Measurements from ENCODE around the gene GUCY1B1.

Gene GUCY1B1

DNA sequence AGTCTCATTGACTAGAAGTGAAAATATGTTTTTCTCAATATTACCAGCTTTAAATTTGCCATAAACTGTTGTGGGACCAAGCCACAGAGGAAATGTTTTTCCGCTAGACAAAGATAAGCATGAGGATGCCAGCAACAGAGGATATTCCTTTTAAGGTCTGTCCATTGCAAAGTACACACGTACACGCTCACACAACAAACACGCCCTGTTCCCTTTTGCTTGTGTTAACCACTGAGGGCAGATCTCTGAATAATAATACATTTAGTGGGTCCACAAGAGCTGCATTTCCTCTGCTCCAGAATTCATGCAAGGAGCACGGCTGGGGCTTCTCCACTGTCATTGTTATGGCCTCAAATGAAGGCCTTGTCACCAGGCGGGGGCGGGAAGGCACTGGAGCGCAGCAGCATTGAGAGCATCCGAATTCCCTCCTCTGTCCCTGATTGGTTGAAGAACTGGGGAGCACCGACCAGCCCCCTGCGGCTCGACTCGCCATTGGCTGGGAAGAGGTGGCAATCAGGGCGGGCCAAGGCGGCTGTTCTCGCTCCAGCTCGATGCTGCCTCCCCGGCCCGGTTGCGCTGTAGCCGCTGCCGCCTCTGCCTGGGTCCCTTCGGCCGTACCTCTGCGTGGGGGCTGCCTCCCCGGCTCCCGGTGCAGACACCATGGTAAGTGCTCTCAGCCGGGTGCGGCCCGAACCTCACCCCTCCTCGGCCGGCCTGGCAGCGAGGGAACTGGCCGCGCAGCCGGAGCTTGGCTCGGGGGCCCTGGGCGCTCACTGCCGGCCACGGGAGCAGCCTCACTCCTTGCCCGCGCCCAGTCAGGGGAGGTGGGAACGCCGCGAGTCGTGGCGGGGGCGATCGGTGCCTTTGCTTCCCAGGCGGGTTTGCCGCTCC, at the start of gene GUCY1B1:
Gene GUCY1B1 (plus strand): TSS at position 541 of the 891 bp plus-strand sequence. CDS start 120 bp downstream, at position 661.
- peak; percentile 92 for DNase-seq

DNA sequence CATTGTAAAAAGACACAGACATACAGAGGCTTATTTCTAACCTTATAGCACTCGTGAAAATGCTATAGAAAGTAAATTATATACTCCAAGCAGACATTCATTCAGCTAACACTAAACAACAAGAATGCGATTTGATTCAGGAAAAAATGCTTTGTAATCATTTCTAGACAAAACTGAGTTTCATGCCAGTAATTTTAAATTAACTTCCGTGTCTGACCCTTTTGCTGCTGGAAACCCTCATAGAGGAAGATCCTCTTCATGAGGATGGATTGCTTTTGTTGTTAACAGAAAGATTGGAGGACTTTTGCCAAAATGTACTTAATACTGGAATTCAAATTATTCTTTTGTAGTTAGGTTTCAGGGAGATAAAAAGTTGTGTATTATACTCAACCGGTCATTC, 48.9 kb upstream of the GUCY1B1 start:
- no peak for DNase-seq

- no peak for DNase-seq
Observed at GRCh38 chr4:155711556-155711955, 47.3 kb upstream of the GUCY1B1 start.

DNA sequence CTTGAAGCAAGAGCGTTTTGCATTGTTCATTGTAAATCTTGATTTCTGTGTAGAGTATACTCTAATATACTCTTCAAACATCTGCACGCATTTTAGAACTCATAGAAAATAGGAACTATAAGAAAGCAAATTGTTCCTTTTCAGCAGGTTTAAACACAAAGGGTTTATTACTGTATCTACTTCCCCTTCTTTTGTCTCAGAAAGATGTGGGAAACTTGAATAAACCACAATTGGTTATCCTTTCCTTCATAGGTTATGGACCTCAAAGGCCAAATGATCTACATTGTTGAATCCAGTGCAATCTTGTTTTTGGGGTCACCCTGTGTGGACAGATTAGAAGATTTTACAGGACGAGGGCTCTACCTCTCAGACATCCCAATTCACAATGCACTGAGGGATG, 46.0 kb upstream of the GUCY1B1 start:
- no peak for DNase-seq

GRCh38 chr4:155713911-155714310, 44.9 kb upstream of the GUCY1B1 start:
- DNase-seq = no peak

DNA sequence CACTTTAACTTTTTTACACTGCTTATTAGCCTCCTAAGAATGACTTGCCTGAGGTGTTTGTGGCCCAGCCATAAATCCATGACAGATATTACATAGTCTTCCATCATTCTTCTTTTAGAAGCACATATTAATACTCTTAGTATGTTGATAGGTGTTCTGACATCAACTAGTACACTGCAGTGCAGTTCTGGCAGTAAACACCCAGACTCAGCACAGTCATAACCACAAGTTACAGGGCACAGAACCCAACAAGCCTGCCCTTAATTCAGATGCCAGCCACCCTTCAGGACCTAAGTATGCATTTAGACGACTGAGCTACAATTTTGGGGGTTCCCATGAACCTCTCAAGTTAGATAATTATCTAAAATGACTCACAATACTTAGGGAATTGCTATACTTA, 36.5 kb upstream of the GUCY1B1 start:
- no peak for DNase-seq

DNA sequence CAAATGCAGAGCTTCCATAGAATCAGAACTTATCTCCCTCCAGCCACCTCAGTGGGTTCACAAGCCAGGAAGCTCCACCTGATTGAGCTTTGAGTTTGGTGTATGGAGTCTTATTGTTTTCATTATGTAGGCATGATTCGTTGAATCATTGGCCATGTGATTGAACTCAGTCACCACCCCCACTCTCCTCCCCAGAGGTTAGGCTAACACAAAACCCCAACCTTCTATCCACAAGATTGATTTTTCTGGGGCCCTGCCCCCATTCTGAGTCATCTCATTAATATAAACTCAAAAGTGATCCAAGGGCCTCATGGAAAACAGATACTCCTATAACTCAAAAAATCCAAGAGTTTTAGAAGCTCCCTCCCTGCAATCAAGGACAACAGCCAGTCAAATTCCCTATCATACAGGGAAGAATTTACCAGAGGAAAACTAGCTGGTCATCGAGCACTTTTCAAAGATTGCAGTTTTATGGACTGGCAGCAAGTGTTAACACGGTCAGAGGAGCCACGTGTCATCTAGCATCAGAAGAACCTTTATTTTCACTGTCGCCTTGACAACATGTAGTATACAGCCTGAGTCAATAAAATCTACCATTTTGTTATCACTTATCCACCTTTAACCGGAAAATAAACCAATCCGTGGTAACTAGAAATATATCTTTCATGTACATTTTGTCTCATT, 35.9 kb upstream of the GUCY1B1 start:
- no peak for DNase-seq

- DNase-seq = no peak
Observed at GRCh38 chr4:155724731-155725130, 34.1 kb upstream of the GUCY1B1 start.

DNA sequence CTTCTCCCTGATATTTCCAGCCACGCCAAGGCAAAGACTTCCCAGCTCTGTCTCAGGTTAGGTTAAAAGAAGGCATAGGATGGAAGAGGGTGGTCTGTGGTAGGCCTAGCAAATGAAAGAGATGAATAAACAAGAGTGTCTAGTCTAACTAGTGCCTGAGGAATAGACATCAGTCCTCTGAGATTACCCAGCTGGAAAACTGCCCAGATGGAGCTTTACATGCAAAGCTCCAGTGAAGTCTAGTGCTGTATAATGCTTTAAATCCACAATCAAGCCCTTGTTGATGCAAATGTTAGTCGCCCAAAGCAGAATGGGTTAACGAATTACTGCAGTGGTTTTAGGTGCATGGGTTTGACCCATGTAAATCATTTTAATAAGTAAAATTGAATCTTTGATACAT, 24.8 kb upstream of the GUCY1B1 start:
- no peak for DNase-seq

GRCh38 chr4:155734951-155735350, 23.9 kb upstream of the GUCY1B1 start:
- DNase-seq = no peak

DNA sequence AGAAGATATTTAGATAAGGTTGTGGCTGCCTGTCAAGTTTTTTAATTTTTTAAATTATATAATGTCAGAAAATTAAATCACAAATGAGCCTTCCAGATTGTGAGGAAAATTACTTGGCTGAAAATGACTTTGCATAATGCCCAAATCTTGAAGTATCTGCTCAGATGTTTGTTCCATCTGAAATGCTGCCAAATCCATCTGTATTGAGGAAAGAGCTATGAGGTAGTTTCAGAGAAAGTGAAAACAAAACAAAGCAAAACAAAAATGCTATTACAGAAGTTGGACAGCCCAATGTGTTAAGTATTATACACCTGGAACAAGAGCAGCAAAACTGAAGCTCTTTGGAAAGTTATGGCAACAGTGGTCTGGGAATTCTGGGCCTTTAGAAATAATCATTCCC, 23.3 kb upstream of the GUCY1B1 start:
- DNase-seq = no peak

- no peak for DNase-seq
Observed at GRCh38 chr4:155738548-155738947, 20.3 kb upstream of the GUCY1B1 start.

- no peak for DNase-seq
Observed at GRCh38 chr4:155741546-155741945, 17.3 kb upstream of the GUCY1B1 start.

GRCh38 chr4:155742310-155743015, 16.4 kb upstream of the GUCY1B1 start:
- no peak for DNase-seq

DNA sequence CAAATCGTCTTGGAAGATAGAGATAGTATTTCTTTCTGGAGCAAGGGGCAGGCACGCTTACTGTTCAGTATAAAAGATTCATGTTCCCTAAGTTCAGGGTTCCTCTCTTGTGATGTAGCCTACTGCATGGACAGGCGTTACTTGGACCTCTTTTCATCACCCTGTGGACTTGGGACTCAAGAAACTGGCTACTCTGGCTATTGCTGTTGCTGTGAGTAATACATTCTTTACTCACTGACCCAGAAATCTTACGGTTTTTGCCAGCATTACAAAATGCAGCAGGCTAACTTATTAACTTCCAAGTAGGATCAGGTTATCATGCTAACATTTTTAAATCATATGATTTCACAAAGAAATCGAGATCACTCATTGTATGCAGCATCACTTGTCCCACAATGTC, 12.8 kb upstream of the GUCY1B1 start:
- no peak for DNase-seq

DNA sequence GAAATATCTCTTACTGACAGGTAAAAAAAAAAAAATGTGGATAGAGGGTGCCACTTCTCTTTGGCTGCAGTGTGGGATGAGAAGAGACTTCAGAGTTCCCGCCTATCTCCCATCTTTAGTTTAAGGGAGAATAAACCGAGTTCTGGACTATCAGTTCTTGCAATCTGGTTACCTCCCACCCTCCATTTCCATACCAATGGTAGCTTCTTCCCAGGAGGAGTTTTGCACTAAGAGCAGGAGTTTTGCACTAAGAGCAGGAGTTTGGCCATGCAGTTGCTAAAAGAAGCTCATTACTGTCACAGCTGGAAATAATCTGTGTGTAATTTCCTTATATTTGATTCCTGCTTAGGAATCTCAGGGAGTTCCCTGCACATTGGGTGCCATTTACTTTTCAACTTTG, 10.8 kb upstream of the GUCY1B1 start:
- DNase-seq = no peak

GRCh38 chr4:155749041-155749440, 9.8 kb upstream of the GUCY1B1 start:
- no peak for DNase-seq

- DNase-seq = no peak
Observed at GRCh38 chr4:155751569-155751968, 7.3 kb upstream of the GUCY1B1 start.

- no peak for DNase-seq
Observed at GRCh38 chr4:155757745-155758265, 1.0 kb upstream of the GUCY1B1 start.

- DNase-seq = no peak
Observed at GRCh38 chr4:155759372-155760252, 791 bp downstream of the GUCY1B1 start.

DNA sequence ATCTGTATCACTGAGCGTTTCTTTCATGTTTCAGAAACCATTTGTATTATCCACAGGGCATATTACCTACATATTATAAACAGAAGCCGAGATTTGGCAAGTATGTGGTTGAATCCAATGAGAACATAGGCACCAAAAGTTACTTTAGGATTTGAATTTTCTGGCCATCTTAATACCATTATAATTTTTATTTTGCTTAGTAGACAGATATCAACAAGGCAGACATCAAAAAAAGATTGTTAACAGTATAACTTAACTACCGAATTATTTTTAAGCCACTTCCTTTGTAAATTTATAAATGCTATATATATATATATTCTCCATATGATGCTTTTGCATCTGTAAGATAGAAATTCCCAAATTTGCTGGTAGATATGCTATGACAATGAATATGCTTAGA, 2.2 kb downstream of the GUCY1B1 start:
- DNase-seq = no peak

GRCh38 chr4:155761916-155762315, 3.1 kb downstream of the GUCY1B1 start:
- DNase-seq = no peak
